GM23338 (cell line): ENCODE results near the gene SNPH.

Experiments used
- CREB1 ChIP-seq: fragments of 250-450 bp; sonication (Bioruptor Pico); IDR thresholded peaks from 2 replicates; pipeline ENCODE4 v1.5.0; 2020; ENCODE audit warnings: low read depth, mild to moderate bottlenecking, moderate library complexity
- CTCF ChIP-seq, 2 experiments: fragments of 200-600 bp in 1 of 2; sonication (generic) in 1 of 2; conservative IDR thresholded peaks; 2 replicates each; pipeline versions ENCODE4 v1.5.1 to v1.6.1; 2016 to 2017; ENCODE audit warnings: antibody characterized with exemption in 2 of 2, low read depth in 2 of 2, mild to moderate bottlenecking in 2 of 2, moderate library complexity in 1 of 2
- EZH2 ChIP-seq: fragments of 200-600 bp; sonication (generic); IDR thresholded peaks from one replicate; pipeline ENCODE4 v1.8.0; 2017; ENCODE audit warnings: antibody characterized with exemption, mild to moderate bottlenecking, low read depth; ENCODE audit not compliant: unreplicated experiment
- EZH2phosphoT487 ChIP-seq: fragments of 200-600 bp; sonication (generic); IDR thresholded peaks from one replicate; pipeline ENCODE4 v1.8.1; 2018; ENCODE audit warnings: antibody characterized with exemption; ENCODE audit not compliant: unreplicated experiment
- NANOG ChIP-seq: IDR thresholded peaks from 2 replicates; pipeline ENCODE4 v1.6.1; 2016; ENCODE audit warnings: antibody characterized with exemption, borderline replicate concordance
- POLR2AphosphoS5 ChIP-seq: IDR thresholded peaks from 2 replicates; pipeline ENCODE4 v1.6.1; 2016; ENCODE audit warnings: antibody characterized with exemption, low read depth
- REST ChIP-seq: IDR thresholded peaks from one replicate; pipeline ENCODE4 v1.6.1; 2018; ENCODE audit warnings: antibody characterized with exemption; ENCODE audit not compliant: unreplicated experiment
- ZNF114 ChIP-seq: fragments of 250-450 bp; sonication (Bioruptor Pico); IDR thresholded peaks from 2 replicates; pipeline ENCODE4 v1.5.0; 2020; ENCODE audit warnings: mild to moderate bottlenecking, moderate library complexity

GRCh38 chr20:1300083-1300840, 34.2 kb downstream of the SNPH start:
- TF ChIP-seq REST (no peak), CTCF (conservative IDR thresholded peaks at IDR 0.05; ENCODE audit: low read depth in 2 of 2) (no peak), EZH2 (no peak), POLR2AphosphoS5 (no peak), NANOG (no peak), EZH2phosphoT487 (no peak), CREB1 (CRISPR knock-in tag) (no peak), ZNF114 (no peak)
